Right lobe of liver (tissue), 4 donors: ENCODE data around the gene METAP1D.

Experiments used
- CTCF ChIP-seq, 4 donors: fragments of 200-600 bp in 3 of 4; fragments of 450-650 bp in 1 of 4; IDR thresholded peaks; one replicate each; pipeline versions ENCODE4 v1.5.1 to v1.8.0; 2016 to 2022; ENCODE audit warnings: antibody characterized with exemption in 4 of 4, mild to moderate bottlenecking in 2 of 4
- POLR2A ChIP-seq: fragments of 450-650 bp; IDR thresholded peaks from one replicate; pipeline ENCODE4 v1.6.1; 2017; ENCODE audit warnings: antibody characterized with exemption, mild to moderate bottlenecking
- donor health status: DM: no; HTN: no; CAD: no.
- donor health status: DM: no; HTN: no; CAD: no.
- donor health status: DM: no; HTN: yes; CAD: no.

GRCh38 chr2:172009823-172010222, 10.1 kb downstream of the METAP1D start:
- TF ChIP-seq CTCF (IDR thresholded peaks at IDR 0.05) (no peak), POLR2A (no peak)
